HCT116 (cell line): Measurements from ENCODE around the gene DOHH. TPM values are rescaled to one million over a fixed set of nuclear protein-coding genes. Genes with fewer than 3 reads are reported as not detected.

Source experiments
- ATAC-seq: fragments of 200-7000 bp; cut with Tn5 transposase; 2 replicates; pipeline ENCODE4 v1.9.1; 2020; ENCODE audit warnings: mild to moderate bottlenecking, moderate library complexity
- BruUV-seq: library from RNA; stranded (reverse); fragments of 400-500 nt; replicated peaks from 2 replicates; lab custom pipeline; 2021; lab: Mats Ljungman, UMichigan
- CTCF ChIA-PET: fragments of 300-600 bp; sonication (Branson Sonifier 250); formaldehyde crosslinking; loops from one replicate; lab custom pipeline; 2021; ENCODE audit warnings: antibody characterized with exemption; lab: Charles Lee
- POLR2A ChIA-PET: fragments of 300-600, 350-600 bp; sonication (Branson Sonifier 250); formaldehyde crosslinking; loops from one replicate; lab custom pipeline; 2021; ENCODE audit warnings: antibody characterized with exemption; lab: Charles Lee
- RAD21 ChIA-PET, 2 experiments: fragments of 300-600 bp; sonication (Branson Sonifier 250); formaldehyde crosslinking; loops; one replicate each; lab custom pipeline; 2023; ENCODE audit warnings: low total read pairs in 2 of 2; ENCODE audit not compliant: uncharacterized antibody in 2 of 2, unreplicated experiment in 2 of 2, low non-redundant PET in 1 of 2; lab: Charles Lee
- DNase-seq: peaks from one replicate; pipeline ENCODE4 v3.0.0-alpha.2; 2010; ENCODE audit warnings: low read depth, low spot score
- H2AFZ ChIP-seq: fragments of 200-600 bp; shearing (Covaris generic), sonication (generic); 2 replicates; pipeline ENCODE4 v1.6.1; 2017; ENCODE audit warnings: low read depth, mixed run types, mixed read lengths, antibody characterized with exemption, low read length; ENCODE audit not compliant: poor library complexity, severe bottlenecking
- H3K27ac ChIP-seq: 2 replicates; pipeline ENCODE4 v1.5.1; 2012; ENCODE audit warnings: low read depth, low read length
- H3K27me3 ChIP-seq: fragments of 200-600 bp; sonication (generic); 2 replicates; pipeline ENCODE4 v1.6.1; 2016; ENCODE audit warnings: mixed run types, low read length, mixed read lengths; ENCODE audit not compliant: insufficient read depth
- H3K36me3 ChIP-seq, 2 experiments: fragments of 200-500 bp in 1 of 2; fragments of 200-600 bp in 1 of 2; sonication (Bioruptor generic) in 1 of 2; sonication (generic) in 1 of 2; 2 replicates each; pipeline versions ENCODE4 v1.5.1 to v1.6.1; 2014 to 2016; ENCODE audit warnings: low read length in 2 of 2, inconsistent platforms in 1 of 2, mixed read lengths in 1 of 2, mixed run types in 1 of 2; ENCODE audit not compliant: insufficient read depth in 2 of 2, control insufficient read depth in 1 of 2
- H3K4me1 ChIP-seq, 2 experiments: fragments of 200-600 bp in 1 of 2; sonication (generic) in 1 of 2; 2 replicates each; pipeline versions ENCODE4 v1.5.1 to v1.6.1; 2012 to 2017; ENCODE audit warnings: low read length in 2 of 2, inconsistent platforms in 1 of 2, mild to moderate bottlenecking in 1 of 2, mixed read lengths in 1 of 2, mixed run types in 1 of 2, moderate library complexity in 1 of 2; ENCODE audit not compliant: insufficient read depth in 2 of 2, control insufficient read depth in 1 of 2
- H3K4me2 ChIP-seq: fragments of 200-600 bp; sonication (generic); 2 replicates; pipeline ENCODE4 v1.6.1; 2017; ENCODE audit warnings: mixed run types, low read length, mixed read lengths
- H3K4me3 ChIP-seq, 2 experiments: fragments of 200-600 bp in 1 of 2; sonication (generic) in 1 of 2; replicated peaks in 1 of 2; 2 replicates each; pipeline ENCODE4 v1.5.1; 2011 to 2016; ENCODE audit warnings: low read length in 2 of 2, control low read depth in 1 of 2, low read depth in 1 of 2, mild to moderate bottlenecking in 1 of 2, mixed read lengths in 1 of 2, mixed run types in 1 of 2
- H3K79me2 ChIP-seq: fragments of 200-600 bp; sonication (generic); 2 replicates; pipeline ENCODE4 v1.6.1; 2017; ENCODE audit warnings: mild to moderate bottlenecking, mixed run types, low read length, moderate library complexity, mixed read lengths; ENCODE audit not compliant: insufficient read depth
- H3K9ac ChIP-seq: fragments of 200-600 bp; sonication (generic); 2 replicates; pipeline ENCODE4 v1.6.1; 2016; ENCODE audit warnings: low read length, mixed read lengths
- H3K9me2 ChIP-seq: fragments of 200-600 bp; sonication (generic), shearing (Covaris generic); 2 replicates; pipeline ENCODE4 v1.6.1; 2017; ENCODE audit warnings: mixed run types, mild to moderate bottlenecking, moderate library complexity; ENCODE audit not compliant: insufficient read depth
- H3K9me3 ChIP-seq, 2 experiments: fragments of 200-500 bp in 1 of 2; fragments of 200-600 bp in 1 of 2; sonication (Bioruptor generic) in 1 of 2; sonication (generic) in 1 of 2; 2 replicates each; pipeline ENCODE4 v1.6.1; 2014 to 2017; ENCODE audit warnings: low read length in 2 of 2, mixed read lengths in 2 of 2, inconsistent platforms in 1 of 2, low read depth in 1 of 2, mild to moderate bottlenecking in 1 of 2, mixed run types in 1 of 2, moderate library complexity in 1 of 2; ENCODE audit not compliant: control insufficient read depth in 1 of 2, insufficient read depth in 1 of 2
- H4K20me1 ChIP-seq: fragments of 200-600 bp; sonication (generic), shearing (Covaris generic); 2 replicates; pipeline ENCODE4 v1.6.1; 2017; ENCODE audit warnings: mixed run types, mild to moderate bottlenecking, moderate library complexity; ENCODE audit not compliant: insufficient read depth
- CBX3 ChIP-seq: IDR thresholded peaks from 2 replicates; pipeline ENCODE4 v1.6.1; 2012; ENCODE audit warnings: low read depth
- CTCF ChIP-seq, 3 experiments: fragments of 200-600 bp in 1 of 3; sonication (generic) in 1 of 3; IDR thresholded peaks in 2 of 3; conservative IDR thresholded peaks in 1 of 3; 2 replicates each; pipeline ENCODE4 v1.5.1; 2012 to 2017; ENCODE audit warnings: low read depth in 2 of 3, low read length in 2 of 3, antibody characterized with exemption in 1 of 3, borderline replicate concordance in 1 of 3, control low read depth in 1 of 3, mild to moderate bottlenecking in 1 of 3, mixed read lengths in 1 of 3, mixed run types in 1 of 3, moderate library complexity in 1 of 3; ENCODE audit not compliant: insufficient read depth in 1 of 3
- JUND ChIP-seq: IDR thresholded peaks from 2 replicates; pipeline ENCODE4 v1.6.1; 2012
- RAD21 ChIP-seq: IDR thresholded peaks from 2 replicates; pipeline ENCODE4 v1.6.1; 2012; ENCODE audit warnings: low read depth, mild to moderate bottlenecking
- intact Hi-C: fragments of 100-400 bp; cut with micrococcal nuclease; formaldehyde crosslinking; loops from 2 replicates; pipeline ENCODE4 v1.10.0; 2022
- total RNA-seq: library from RNA; stranded (reverse); gene quantifications from one replicate; pipeline ENCODE4 v1.2.1, GENCODE V29; 2021; ENCODE audit not compliant: unreplicated experiment

DOHH gene
- total RNA-seq, 1 experiment from 2014 or later: 20.9 TPM

GRCh38 chr19:3544742-3545668 lies 44.5 kb upstream of the DOHH start:
- H3K79me2 ChIP-seq: peaks cover 18% of the 10 kb centered on the region; the same call in 1 of the 2 replicates
- ATAC-seq: peak; percentile 86
- H3K4me1 ChIP-seq: peaks cover 0 to 11% of the 10 kb centered on the region in 2 experiments; a peak in 2 of 4 replicates
- intact Hi-C loops: loop anchor here (1.0 to 5.0 kb wide), 2 partner anchors 30 to 82 kb away; partner anchors contain the start of gene CACTIN
- H3K27me3 ChIP-seq: no peaks in the 10 kb centered on the region
- H3K4me2 ChIP-seq: 0 out of 2 replicates have a peak overlapping the region, but pooled peaks have one; percentile 1
- 0 out of 2 replicates have a peak overlapping the region, but pooled peaks have one; percentile 8 for H3K9ac ChIP-seq
- TF ChIP-seq JUND (no peak), RAD21 (peak; percentile 82), CBX3 (0 out of 2 replicates have a peak, but pooled peaks have one; percentile 12), CTCF (IDR thresholded peaks at IDR 0.05 in 2 of 3, conservative IDR thresholded peaks at IDR 0.05 in 1 of 3; ENCODE audit: borderline replicate concordance in 1 of 3, insufficient read depth in 1 of 3, low read depth in 2 of 3, low read length in 2 of 3) (peak; percentile 78 to 98 (median 91))
- TF ChIP-seq, all 23 proteins: peak for 3
- no peak overlapping the region for H2AFZ ChIP-seq
- peaks cover 5% of the 10 kb centered on the region; the same call in 1 of the 2 replicates for H4K20me1 ChIP-seq
- peak overlapping the region; percentile 24; the same call in 1 of the 2 replicates for H3K27ac ChIP-seq
- BruUV-seq: no TSS peak
- H3K36me3 ChIP-seq: peaks cover 11 to 17% of the 10 kb centered on the region in 2 experiments
- no peaks in the 10 kb centered on the region for H3K9me3 ChIP-seq
- ChIA-PET RAD21 (interaction anchor here in 1 of 2 experiments (1.0 kb wide), 1 partner anchor 29 kb away, joined by 5 read pairs; no protein-coding TSS in a partner anchor), POLR2A (interaction anchor here (0.6 to 0.9 kb wide), 2 partner anchors 8 to 1098 kb away, joined by 3 read pairs; no protein-coding TSS in a partner anchor), CTCF (interaction anchor here (0.7 to 2.0 kb wide), 8 partner anchors 13 to 60 kb away, joined by 3 to 11 read pairs (median 4); partner anchors contain the start of genes HMG20B and MFSD12)
- DNase-seq: no peak
- no peaks in the 10 kb centered on the region for H3K9me2 ChIP-seq
- H3K4me3 ChIP-seq: no peak overlapping the region
